Right lobe of liver (tissue), 6 donors: Measurements from ENCODE around the gene USP7. TPM values are rescaled to one million over a fixed set of nuclear protein-coding genes. Genes with fewer than 3 reads are reported as not detected.

Experiments
- ATAC-seq, 4 donors: fragments of 200-7000 bp; cut with Tn5 transposase; one replicate each; pipeline ENCODE4 v1.9.1; 2020; ENCODE audit warnings: mild to moderate bottlenecking in 4 of 4, moderate library complexity in 4 of 4
- DNase-seq, 3 donors: peaks; one replicate each; pipeline ENCODE4 v3.0.0-alpha.2; 2020
- H3K27ac ChIP-seq, 3 donors: fragments of 200-600 bp; one replicate each; pipeline ENCODE4 v1.8.0; 2022
- H3K27me3 ChIP-seq, 2 donors: fragments of 200-600 bp; one replicate each; pipeline ENCODE4 v1.8.0; 2022
- H3K36me3 ChIP-seq, 4 donors: fragments of 200-600 bp; sonication (generic) in 1 of 4; one replicate each; pipeline versions ENCODE4 v1.5.1 to v1.8.0; 2017 to 2022; ENCODE audit warnings: control low read depth in 1 of 4
- H3K4me1 ChIP-seq, 4 donors: fragments of 200-600 bp; sonication (generic) in 1 of 4; one replicate each; pipeline versions ENCODE4 v1.5.1 to v1.8.0; 2017 to 2022; ENCODE audit warnings: control low read depth in 1 of 4
- H3K4me3 ChIP-seq, 3 donors: fragments of 200-600 bp; one replicate each; pipeline ENCODE4 v1.8.0; 2022
- H3K9me3 ChIP-seq, 4 donors: fragments of 200-600 bp; sonication (generic) in 1 of 4; one replicate each; pipeline versions ENCODE4 v1.5.1 to v1.8.0; 2017 to 2022; ENCODE audit warnings: control low read depth in 1 of 4
- POLR2A ChIP-seq: fragments of 450-650 bp; IDR thresholded peaks from one replicate; pipeline ENCODE4 v1.6.1; 2017; ENCODE audit warnings: antibody characterized with exemption, mild to moderate bottlenecking
- WGBS: methylation state at CpG from one replicate; pipeline ENCODE4 v1.1.6; 2018; ENCODE audit warnings: low coverage, low lambda C conversion rate; ENCODE audit not compliant: insufficient coverage; ENCODE audit errors: missing lambda C conversion rate; 5-methylcytosine and 5-hydroxymethylcytosine counted together
- intact Hi-C, 2 donors: fragments of 100-400 bp; cut with DNase I; formaldehyde crosslinking; loops; one replicate each; pipeline versions ENCODE4 v1.11.2 to v1.14.1; 2022
- total RNA-seq, 6 experiments: library from RNA; depleted of rRNA in 2 of 6; stranded (reverse); fragments of >200 nt in 2 of 6; fragmentation: NEBNext Ultra II Directional in 3 of 6; extraction: Animal tissue kit (Norgen Biotek cat#: 25700) in 3 of 6; gene quantifications; one replicate each; pipeline versions ENCODE4 v1.1.0 to v1.2.4, GENCODE V29; 2016 to 2023
- TF ChIP-seq, protein P1 (sequence below), 4 donors: fragments of 200-600 bp in 3 of 4; fragments of 450-650 bp in 1 of 4; IDR thresholded peaks; one replicate each; pipeline versions ENCODE4 v1.5.1 to v1.8.0; 2016 to 2022; ENCODE audit warnings: antibody characterized with exemption in 4 of 4, mild to moderate bottlenecking in 2 of 4
- donor health status: DM: no; HTN: yes; CAD: no.
- donor health status: DM: no; HTN: no; CAD: no.
- donor health status: DM: no; HTN: no; CAD: no.
- donor health status: DM: no; HTN: yes; CAD: no.
- donor health status: DM: no; HTN: yes; CAD: no.

The USP7 gene
- total RNA-seq, 6 experiments from 2014 or later = 46.8 to 55.8 (median 49.1) TPM

DNA sequence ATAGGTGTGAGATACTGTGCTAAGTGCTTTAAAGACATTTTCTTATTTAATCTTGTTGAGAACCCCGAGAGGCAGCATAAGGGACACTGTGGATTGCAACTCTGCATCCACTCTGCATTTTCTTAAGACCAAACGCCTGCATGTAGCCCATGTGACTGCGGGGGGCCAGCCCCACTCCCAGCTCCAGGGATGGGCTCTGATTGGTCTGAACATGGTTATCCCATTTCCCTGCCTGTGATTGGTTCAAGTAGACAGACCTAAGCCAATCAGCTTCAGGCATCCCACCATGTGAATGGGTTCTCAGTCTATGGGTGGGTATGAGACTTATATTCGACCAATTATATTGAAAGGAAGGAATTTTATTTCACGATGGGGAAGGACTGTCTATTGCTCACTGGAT lies 33.2 kb upstream of the USP7 start:
- no peak overlapping the region for H3K27ac ChIP-seq
- intact Hi-C loops = no loop called here
- ATAC-seq (no peak), DNase-seq (no peak)
- TF ChIP-seq, protein P1, sequence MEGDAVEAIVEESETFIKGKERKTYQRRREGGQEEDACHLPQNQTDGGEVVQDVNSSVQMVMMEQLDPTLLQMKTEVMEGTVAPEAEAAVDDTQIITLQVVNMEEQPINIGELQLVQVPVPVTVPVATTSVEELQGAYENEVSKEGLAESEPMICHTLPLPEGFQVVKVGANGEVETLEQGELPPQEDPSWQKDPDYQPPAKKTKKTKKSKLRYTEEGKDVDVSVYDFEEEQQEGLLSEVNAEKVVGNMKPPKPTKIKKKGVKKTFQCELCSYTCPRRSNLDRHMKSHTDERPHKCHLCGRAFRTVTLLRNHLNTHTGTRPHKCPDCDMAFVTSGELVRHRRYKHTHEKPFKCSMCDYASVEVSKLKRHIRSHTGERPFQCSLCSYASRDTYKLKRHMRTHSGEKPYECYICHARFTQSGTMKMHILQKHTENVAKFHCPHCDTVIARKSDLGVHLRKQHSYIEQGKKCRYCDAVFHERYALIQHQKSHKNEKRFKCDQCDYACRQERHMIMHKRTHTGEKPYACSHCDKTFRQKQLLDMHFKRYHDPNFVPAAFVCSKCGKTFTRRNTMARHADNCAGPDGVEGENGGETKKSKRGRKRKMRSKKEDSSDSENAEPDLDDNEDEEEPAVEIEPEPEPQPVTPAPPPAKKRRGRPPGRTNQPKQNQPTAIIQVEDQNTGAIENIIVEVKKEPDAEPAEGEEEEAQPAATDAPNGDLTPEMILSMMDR (IDR thresholded peaks at IDR 0.05) = no peak
- no peak for TF ChIP-seq POLR2A
- H3K4me3 ChIP-seq = no peak overlapping the region
- no peaks in the 10 kb centered on the region for H3K36me3 ChIP-seq
- no peaks in the 10 kb centered on the region for H3K4me1 ChIP-seq
- no peaks in the 10 kb centered on the region for H3K27me3 ChIP-seq
- H3K9me3 ChIP-seq = no peaks in the 10 kb centered on the region
- 87% methylated on average over 5 of the region's 5 CpGs for WGBS

- no peaks in the 10 kb centered on the region for H3K27me3 ChIP-seq
- WGBS = 66% methylated on average over 4 of the region's 8 CpGs
Measured at GRCh38 chr16:8990445-8990844, 26.7 kb upstream of the USP7 start.

DNA sequence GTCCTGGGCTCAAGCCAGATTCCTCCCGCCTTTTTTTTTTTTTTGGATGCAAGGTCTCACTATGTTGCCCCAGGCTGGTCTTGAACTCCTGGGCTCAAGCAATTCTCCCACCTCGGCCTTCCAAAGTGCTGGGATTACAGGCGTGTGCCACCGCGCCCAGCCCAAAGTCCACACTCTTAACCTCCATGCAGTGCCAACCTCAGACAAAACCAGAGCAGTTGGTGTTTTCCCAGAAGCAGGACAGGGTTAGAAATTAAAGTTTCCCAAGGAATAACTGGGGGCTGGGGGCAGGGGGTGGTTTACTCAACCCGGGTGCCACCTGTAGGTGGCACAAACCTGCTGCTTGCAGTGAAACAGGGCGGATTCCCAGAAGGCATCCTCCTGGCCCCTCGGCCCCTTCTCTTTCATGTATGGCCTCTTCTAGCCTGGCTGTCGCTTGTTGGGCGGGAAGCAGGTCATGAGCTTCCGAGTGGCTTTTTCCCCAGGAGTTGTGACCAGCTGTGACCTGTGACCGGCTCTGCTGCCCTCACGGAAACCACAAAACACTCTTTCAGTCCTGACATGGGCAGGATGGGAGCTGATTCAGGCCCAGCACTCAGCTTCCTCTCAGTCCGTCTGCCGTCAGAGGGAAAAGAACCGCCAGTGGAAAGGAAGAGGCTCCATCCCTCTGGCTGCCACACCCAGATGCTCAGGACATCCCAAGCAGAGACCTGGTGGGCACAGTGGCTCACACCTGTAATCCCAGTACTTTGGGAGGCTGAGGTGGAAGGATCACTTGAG lies 25.6 kb upstream of the USP7 start:
- 33% methylated on average over 7 of the region's 16 CpGs for WGBS
- H3K27ac ChIP-seq = no peak overlapping the region
- ATAC-seq = peak in 3 of 4 donors; percentile 17 to 46 (median 23)

More at GRCh38 chr16:8990445-8990844, 26.7 kb upstream of the USP7 start:
- Histone ChIP-seq H3K4me1 (peaks cover 0 to 10% (median 3%) of the 10 kb centered on the region in 4 donors), H3K36me3 (no peaks in the 10 kb centered on the region), H3K9me3 (no peaks in the 10 kb centered on the region), H3K4me3 (no peak overlapping the region), H3K27ac (no peak overlapping the region)
- TF ChIP-seq, protein P1 (IDR thresholded peaks at IDR 0.05) = no peak
- no peak for TF ChIP-seq POLR2A
- intact Hi-C loops = no loop called here
- ATAC-seq (no peak), DNase-seq (no peak)

GRCh38 chr16:8986818-8987191 lies 23.1 kb upstream of the USP7 start:
- intact Hi-C loops = no loop called here

More for the DNA sequence above, 25.6 kb upstream of the USP7 start:
- intact Hi-C loops = no loop called here
- Histone ChIP-seq H3K36me3 (no peaks in the 10 kb centered on the region), H3K4me3 (no peak overlapping the region), H3K4me1 (peaks cover 0 to 10% (median 3%) of the 10 kb centered on the region in 4 donors), H3K27me3 (no peaks in the 10 kb centered on the region), H3K9me3 (no peaks in the 10 kb centered on the region)
- TF ChIP-seq, protein P1 (IDR thresholded peaks at IDR 0.05) = no peak
- no peak for TF ChIP-seq POLR2A
- DNase-seq = no peak

More at GRCh38 chr16:8986818-8987191, 23.1 kb upstream of the USP7 start:
- Histone ChIP-seq H3K36me3 (no peaks in the 10 kb centered on the region), H3K27ac (peak overlapping the region in 1 of 3 donors; percentile 73), H3K27me3 (no peaks in the 10 kb centered on the region), H3K9me3 (no peaks in the 10 kb centered on the region), H3K4me3 (no peak overlapping the region), H3K4me1 (peaks cover 0 to 10% (median 3%) of the 10 kb centered on the region in 4 donors)
- WGBS = 76% methylated on average over 5 of the region's 5 CpGs
- DNase-seq = peak in 1 of 3 donors; percentile 17
- ATAC-seq = no peak
- TF ChIP-seq, protein P1 (IDR thresholded peaks at IDR 0.05) = no peak
- TF ChIP-seq POLR2A = no peak
